GM20000 (cell line): ENCODE data around the gene CTTNBP2.

ENCODE experiments used
- DNase-seq: peaks from one replicate; pipeline ENCODE4 v3.0.0; 2012; ENCODE audit warnings: low spot score
- CTCF ChIP-seq: IDR thresholded peaks from 2 replicates; pipeline ENCODE4 v1.5.1; 2012; ENCODE audit warnings: mild to moderate bottlenecking, control low read depth; ENCODE audit errors: extremely low read depth, missing control alignments

The CTTNBP2 gene

GRCh38 chr7:117730390-117730789 is 142.9 kb downstream of the CTTNBP2 start:
- no peak for DNase-seq
- no peak for TF ChIP-seq CTCF

DNA sequence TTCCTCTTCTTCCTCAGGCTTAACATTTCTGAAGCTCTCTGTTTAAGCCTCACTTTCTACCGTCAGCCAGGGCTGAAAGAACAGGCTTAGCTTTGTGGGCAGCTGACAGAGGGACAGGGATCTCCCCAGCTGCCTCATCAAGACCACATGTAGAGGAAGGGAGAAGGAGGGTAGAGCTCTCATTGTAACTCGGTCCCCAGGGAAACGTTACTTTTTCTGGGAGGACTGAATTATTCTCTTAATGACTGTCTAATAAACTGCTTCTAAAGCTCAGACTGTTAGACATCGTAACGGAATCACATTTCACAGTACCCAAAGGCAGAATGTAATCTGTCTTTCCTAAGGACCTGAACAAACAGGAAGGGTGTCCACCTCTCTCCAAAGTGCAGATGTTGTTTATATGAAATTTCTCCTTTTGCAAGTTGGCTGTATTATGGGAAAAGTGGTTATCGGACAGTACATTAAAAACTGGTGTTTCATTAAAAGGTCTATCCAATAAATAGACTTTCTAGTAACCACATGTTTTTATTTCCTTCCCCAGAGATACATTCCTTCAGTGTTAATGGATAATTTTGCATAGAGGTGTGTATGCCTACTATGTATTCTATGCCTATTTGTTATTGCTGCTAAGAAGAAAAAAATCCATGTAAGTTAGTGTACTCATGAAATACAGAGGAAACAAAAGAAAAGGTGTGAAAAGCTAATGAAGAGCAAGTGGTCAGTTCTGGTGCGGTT is 144.2 kb downstream of the CTTNBP2 start:
- peak; percentile 13 for DNase-seq
- no peak for TF ChIP-seq CTCF

DNA sequence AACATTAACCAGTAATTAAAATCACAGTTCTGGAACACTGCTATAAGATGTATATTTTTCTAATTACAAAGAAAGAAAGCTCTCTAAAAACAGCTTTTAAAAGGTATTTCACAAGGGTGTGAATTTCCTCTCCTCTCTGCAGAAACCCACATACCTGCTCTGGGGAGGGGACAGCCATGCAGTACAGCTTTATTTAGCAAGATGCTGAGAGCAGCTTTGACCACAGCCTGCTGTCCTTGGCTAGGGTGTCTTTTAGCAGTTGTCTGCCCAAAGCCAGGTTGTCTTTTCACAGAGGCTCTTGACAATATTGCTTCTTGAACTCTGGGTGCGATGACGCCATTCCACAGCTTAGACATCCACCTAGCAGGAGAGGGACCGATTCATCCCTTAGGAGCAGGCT is 148.3 kb downstream of the CTTNBP2 start:
- TF ChIP-seq CTCF: no peak
- DNase-seq: no peak

- no peak for TF ChIP-seq CTCF
- DNase-seq: no peak
These were observed 153.9 kb downstream of the CTTNBP2 start for GRCh38 chr7:117719377-117719776.

DNA sequence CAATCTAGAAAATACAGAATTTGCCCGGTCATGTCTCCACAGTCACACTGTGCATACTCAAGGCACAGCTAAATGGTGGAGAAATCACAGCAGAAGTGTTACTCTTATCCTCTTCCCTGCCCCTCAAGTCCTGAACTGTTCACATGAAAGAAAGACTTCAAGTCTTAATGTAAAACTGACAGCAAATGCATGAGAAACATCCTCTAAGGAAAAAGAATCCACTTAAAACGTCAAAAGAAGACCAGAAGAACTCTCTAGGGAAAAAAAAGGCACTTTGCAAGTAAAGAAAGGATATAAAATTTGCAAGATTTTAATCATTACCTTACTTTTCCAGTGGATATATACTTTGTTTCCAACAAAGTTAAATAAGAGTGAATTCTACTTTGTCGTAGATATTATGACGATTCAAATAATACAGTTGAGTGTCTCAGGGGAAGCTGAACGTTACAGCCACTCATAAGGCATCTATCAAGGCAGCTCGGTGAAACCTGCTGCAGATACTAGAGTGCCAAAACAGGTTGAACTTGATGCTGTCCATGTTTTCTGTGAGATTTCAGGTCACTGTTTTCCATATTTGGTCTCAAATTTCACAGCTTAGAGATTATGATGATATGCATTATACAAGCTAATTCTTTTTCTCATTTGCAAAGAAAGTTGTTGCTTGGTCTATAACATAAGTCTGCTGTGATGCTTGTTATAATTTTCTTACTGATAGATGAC is 155.0 kb downstream of the CTTNBP2 start:
- no peak for TF ChIP-seq CTCF
- DNase-seq: no peak

- DNase-seq: no peak
- TF ChIP-seq CTCF: no peak
These were observed 155.9 kb downstream of the CTTNBP2 start for GRCh38 chr7:117717357-117717756.

GRCh38 chr7:117716707-117717299 is 156.4 kb downstream of the CTTNBP2 start:
- TF ChIP-seq CTCF: no peak
- no peak for DNase-seq
